HTERT RPE-1 (cell line): ENCODE measurements around the gene DICER1.

Experiments used
- in situ Hi-C: fragments of 300-500 bp; cut with MboI; formaldehyde crosslinking; loops from 4 replicates; pipeline ENCODE4 v1.14.3; 2020; ENCODE audit warnings: low sequenced_read_pairs

Gene DICER1

GRCh38 chr14:95095996-95096395, 61.3 kb downstream of the DICER1 start:
- in situ Hi-C loops = no loop called here

GRCh38 chr14:95092723-95093122, 64.6 kb downstream of the DICER1 start:
- in situ Hi-C loops = no loop called here

GRCh38 chr14:95091581-95091980, 65.7 kb downstream of the DICER1 start:
- in situ Hi-C loops = no loop called here

GRCh38 chr14:95088665-95089064, 68.7 kb downstream of the DICER1 start:
- in situ Hi-C loops = no loop called here

GRCh38 chr14:95087619-95088018, 69.7 kb downstream of the DICER1 start:
- in situ Hi-C loops = no loop called here

GRCh38 chr14:95085321-95085720, 72.0 kb downstream of the DICER1 start:
- in situ Hi-C loops = no loop called here

- in situ Hi-C loops = no loop called here
These were observed 78.5 kb downstream of the DICER1 start for GRCh38 chr14:95078867-95079266.

- in situ Hi-C loops = no loop called here
These were observed 80.0 kb downstream of the DICER1 start for GRCh38 chr14:95077345-95077744.

GRCh38 chr14:95075789-95076188, 81.5 kb downstream of the DICER1 start:
- in situ Hi-C loops = no loop called here

GRCh38 chr14:95073947-95074346, 83.4 kb downstream of the DICER1 start:
- in situ Hi-C loops = no loop called here

GRCh38 chr14:95072310-95072905, 84.9 kb downstream of the DICER1 start:
- in situ Hi-C loops = no loop called here

GRCh38 chr14:95071649-95072280, 85.6 kb downstream of the DICER1 start:
- in situ Hi-C loops = no loop called here

GRCh38 chr14:95070748-95071435, 86.4 kb downstream of the DICER1 start:
- in situ Hi-C loops = no loop called here

GRCh38 chr14:95069547-95069946, 87.8 kb downstream of the DICER1 start:
- in situ Hi-C loops = no loop called here

- in situ Hi-C loops = no loop called here
These were observed 88.3 kb downstream of the DICER1 start for GRCh38 chr14:95069018-95069417.

- in situ Hi-C loops = no loop called here
These were observed 88.8 kb downstream of the DICER1 start for GRCh38 chr14:95068521-95068920.

GRCh38 chr14:95068080-95068479, 89.2 kb downstream of the DICER1 start:
- in situ Hi-C loops = no loop called here

- in situ Hi-C loops = no loop called here
These were observed 89.8 kb downstream of the DICER1 start for GRCh38 chr14:95067526-95067925.

- in situ Hi-C loops = no loop called here
These were observed 90.8 kb downstream of the DICER1 start for GRCh38 chr14:95066427-95066986.

- in situ Hi-C loops = no loop called here
These were observed 91.9 kb downstream of the DICER1 start for GRCh38 chr14:95065411-95065810.

- in situ Hi-C loops = no loop called here
These were observed 92.6 kb downstream of the DICER1 start for GRCh38 chr14:95064734-95065133.

- in situ Hi-C loops = no loop called here
These were observed 93.1 kb downstream of the DICER1 start for GRCh38 chr14:95064256-95064655.
